OCI-LY7 (cell line): ENCODE results near the gene TGFBRAP1.

Experiments
- CTCF ChIP-seq: fragments of 200-600 bp; sonication (generic); conservative IDR thresholded peaks from 2 replicates; pipeline ENCODE4 v1.5.1; 2014; ENCODE audit warnings: mild to moderate bottlenecking, antibody characterized with exemption, low read length, moderate library complexity, mixed read lengths
- EZH2phosphoT487 ChIP-seq: fragments of 200-600 bp; sonication (generic); IDR thresholded peaks from 2 replicates; pipeline ENCODE4 v1.6.1; 2018; ENCODE audit warnings: low read depth, borderline replicate concordance, mild to moderate bottlenecking, mixed run types, antibody characterized with exemption, low read length, moderate library complexity, mixed read lengths

GRCh38 chr2:105257981-105258380 is 71.6 kb downstream of the TGFBRAP1 start:
- no peak for TF ChIP-seq CTCF
- no peak for TF ChIP-seq EZH2phosphoT487
